Glomerular visceral epithelial cell (primary cell): ENCODE measurements around the gene CCNY.
A peak's percentile ranks its signal among the peaks of the same experiment; 100 is the strongest.

Source experiments
- DNase-seq: peaks from one replicate; pipeline ENCODE4 v3.0.0-alpha.2; 2016; ENCODE audit errors: extremely low spot score

CCNY gene

DNA sequence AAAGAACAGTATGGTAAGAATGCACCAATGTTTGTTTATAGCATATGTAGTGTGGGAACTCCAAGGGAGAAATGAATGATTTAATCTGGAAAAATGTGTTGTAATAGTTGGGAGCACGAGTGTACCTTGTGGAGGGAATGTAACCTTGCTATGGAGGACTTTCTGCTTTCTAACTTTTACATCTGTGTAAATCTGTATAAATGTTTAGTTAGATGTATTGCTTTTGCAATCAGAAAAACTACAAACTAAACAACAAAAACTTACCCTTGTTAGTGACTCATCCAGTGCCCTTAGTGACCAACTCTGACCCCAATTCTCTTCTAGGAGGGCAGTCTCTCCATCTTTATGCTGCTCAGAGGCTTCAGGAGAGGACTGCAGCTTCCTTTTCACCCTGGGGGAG, 89.3 kb downstream of the CCNY start:
- DNase-seq, result no peak

GRCh38 chr10:35426657-35427056, 90.3 kb downstream of the CCNY start:
- DNase-seq, result no peak

DNA sequence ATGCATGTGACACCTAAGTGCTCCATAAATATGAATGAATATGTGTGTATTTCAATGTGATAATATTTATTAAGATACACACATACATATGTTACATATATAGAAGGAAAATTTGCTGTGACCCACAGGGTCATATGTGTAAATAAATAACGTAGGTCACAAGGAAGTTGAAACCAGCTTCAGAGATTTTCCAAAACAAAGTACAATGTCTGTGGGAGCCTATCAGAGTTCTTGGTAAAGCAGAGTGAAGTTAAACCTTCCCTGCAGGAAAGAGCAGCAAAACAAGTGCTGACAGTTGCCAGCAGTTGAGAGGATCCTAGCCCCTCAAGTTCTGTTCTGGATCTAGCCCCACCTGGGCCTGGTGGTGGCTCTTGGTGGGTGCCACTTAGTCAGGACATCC, 91.2 kb downstream of the CCNY start:
- no peak for DNase-seq

DNA sequence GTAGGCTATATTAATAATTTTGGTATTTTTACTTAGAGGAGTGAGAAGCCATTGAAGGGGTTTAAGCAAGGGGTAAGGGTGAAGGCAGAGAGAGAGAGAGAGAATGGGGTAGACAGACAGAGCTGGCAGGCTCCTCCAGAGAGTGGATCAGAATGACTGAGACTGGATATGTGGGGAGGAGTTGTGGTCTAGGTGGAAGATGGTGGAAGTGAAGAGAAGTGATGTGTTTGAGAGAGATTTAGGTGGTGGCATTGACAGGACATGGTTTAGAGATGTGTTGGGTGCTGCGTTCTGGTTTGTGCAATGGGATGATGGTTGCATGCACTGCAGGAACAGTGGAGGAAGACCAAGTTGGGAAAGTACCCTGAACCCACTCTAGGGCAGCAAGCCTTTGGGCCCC, 92.2 kb downstream of the CCNY start:
- no peak for DNase-seq

DNA sequence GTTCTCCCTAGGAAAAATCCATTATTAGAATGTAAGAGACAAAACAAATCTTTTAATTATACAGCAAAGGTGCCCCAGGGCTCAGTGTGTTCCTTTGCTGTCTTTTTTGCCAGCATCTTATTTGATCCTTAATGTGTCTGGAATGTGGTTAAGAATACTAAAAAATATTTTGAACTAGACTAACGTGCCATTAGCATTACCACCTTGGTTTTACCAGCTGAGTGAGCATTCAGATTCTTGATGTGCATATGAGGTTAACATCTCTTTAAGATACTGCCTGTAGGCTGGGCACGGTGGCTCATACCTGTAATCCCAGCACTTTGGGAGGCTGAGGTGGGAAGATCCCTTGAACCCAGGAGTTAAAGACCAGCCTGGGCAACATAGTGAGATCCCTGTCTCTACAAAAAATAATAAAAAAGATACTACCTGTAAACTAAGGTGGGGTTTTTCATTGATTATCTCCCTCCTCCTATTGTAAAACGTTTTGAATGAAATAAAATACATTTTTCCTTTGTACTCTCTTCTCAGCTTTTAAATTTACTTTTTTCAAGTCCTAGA, 96.6 kb downstream of the CCNY start:
- DNase-seq, result peak; percentile 81

DNA sequence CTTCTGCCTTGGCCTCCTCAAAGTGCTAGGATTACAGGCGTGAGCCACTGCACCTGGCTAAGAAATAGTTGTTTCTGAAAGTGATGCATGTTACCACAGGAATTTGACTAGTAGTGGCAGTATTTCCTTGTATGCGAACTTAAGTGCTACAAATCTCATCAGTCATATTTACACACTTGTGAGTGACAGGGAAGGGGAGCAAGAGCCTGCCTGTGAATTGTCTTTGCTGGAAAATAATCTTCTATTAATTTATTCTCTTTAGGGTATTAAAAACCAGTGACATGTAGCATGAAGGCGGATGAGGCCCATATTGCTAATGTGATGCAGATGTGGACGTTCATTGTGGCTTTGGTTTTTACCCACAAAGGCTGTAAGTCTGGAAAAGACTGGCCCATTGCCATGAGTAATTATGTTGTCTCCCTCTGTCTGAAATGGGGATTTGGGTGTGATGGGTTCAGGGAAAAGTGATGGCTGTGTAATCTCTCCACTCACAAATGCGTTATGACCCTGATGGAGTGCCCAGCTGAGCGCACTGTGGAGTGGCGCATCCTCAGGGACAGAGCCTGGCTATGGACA, 97.6 kb downstream of the CCNY start:
- peak; percentile 95 for DNase-seq

GRCh38 chr10:35434533-35434932, 98.2 kb downstream of the CCNY start:
- DNase-seq, result no peak

- no peak for DNase-seq
These were observed 99.5 kb downstream of the CCNY start for GRCh38 chr10:35435824-35436223.

DNA sequence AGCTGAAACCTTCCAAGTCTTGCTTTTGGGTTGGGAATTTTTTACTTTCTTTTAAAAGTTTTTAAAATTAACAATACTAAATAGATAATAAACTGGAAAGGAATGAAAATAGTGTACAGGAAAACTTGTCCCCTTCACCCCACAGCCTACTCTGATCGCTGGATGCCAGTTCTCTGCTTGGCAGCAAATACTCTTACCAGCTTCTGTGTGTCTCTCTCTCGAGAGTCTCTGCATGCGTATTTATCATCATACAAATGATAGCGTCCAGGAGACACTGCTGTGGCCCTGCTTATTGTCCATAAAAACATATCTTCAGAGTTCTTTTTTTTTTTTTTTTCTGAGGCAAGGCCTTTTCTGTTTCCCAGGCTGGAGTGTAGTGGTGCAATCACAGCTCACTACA, 101.5 kb downstream of the CCNY start:
- no peak for DNase-seq

- no peak for DNase-seq
These were observed 102.6 kb downstream of the CCNY start for GRCh38 chr10:35438718-35439571.

GRCh38 chr10:35440016-35440415, 103.7 kb downstream of the CCNY start:
- DNase-seq, result no peak

DNA sequence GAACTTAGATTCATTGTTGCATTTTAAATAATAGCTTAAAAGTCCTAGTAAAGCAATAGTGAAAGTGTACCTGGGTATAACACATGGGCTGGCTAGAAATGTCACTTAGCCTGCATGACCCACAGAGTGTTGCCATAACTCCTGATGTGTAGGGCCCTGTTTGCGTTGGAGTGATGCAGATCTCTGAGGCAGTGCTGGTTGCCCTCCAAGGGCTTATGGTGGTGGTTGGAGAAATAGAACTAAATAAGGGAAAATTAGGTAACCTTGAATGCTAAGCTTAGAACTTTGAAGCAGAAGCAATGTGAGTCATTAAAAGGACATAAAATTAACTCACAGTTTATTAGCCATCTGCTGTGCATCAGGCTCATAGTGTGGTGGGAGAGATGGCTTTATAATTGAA, 105.7 kb downstream of the CCNY start:
- DNase-seq, result no peak

- DNase-seq, result no peak
These were observed 106.3 kb downstream of the CCNY start for GRCh38 chr10:35442592-35442991.

GRCh38 chr10:35443858-35444257, 107.5 kb downstream of the CCNY start:
- DNase-seq, result no peak

DNA sequence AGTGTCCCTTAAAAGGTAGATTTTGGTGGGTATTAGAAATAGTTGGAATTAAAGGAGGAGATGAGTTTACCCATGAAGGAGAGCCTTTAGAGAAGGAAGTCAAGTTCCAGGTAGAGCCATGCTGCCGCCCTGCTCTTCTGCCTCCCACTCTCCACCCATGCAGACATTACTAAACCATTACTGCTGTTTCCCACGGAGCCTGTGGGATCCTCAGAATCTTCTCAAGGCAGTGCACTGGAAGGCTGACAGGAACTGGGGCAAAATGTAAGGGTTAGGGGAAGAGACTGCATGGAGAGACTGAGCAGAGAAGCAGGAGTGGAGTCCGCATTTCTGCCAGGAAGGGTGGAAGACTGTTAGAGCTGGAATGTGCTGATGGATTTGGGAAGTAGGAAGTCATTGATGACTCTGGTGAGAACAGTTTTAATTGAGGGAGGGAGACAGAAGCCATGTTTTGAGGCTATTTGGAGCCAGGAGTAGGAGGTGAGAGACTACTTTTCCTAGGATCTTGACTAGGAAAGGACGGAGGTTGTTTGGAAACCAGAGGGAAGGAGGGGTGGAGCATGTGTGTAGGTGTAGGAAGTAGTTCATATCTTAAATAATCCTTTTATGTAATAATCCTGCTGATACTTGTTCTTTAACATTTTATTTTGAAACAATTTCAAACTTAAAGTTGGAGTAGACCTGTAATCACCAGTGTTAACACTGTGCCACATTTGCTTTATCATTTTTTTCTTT, 109.0 kb downstream of the CCNY start:
- DNase-seq, result no peak

DNA sequence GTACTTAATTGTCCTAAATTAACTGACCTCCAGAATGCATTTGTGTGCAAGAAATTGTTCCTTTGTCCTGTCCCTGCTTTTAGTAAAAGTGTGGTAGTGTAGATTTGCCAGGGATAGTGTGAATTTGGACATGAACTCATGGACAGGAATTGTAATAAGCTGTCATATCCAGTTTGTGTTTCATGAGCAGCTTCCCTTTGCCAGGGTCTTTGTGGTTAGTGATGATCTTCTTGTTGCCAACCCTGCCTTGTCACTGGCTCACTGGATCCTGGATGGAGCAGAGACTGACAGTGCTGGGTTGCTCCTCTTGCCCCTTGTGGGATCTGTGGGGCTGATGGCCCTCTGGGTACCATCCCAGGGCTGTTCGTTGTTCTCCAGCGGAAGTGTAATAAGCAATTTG, 110.1 kb downstream of the CCNY start:
- DNase-seq, result peak; percentile 29

GRCh38 chr10:35447693-35448407, 111.5 kb downstream of the CCNY start:
- peak; percentile 64 for DNase-seq

DNA sequence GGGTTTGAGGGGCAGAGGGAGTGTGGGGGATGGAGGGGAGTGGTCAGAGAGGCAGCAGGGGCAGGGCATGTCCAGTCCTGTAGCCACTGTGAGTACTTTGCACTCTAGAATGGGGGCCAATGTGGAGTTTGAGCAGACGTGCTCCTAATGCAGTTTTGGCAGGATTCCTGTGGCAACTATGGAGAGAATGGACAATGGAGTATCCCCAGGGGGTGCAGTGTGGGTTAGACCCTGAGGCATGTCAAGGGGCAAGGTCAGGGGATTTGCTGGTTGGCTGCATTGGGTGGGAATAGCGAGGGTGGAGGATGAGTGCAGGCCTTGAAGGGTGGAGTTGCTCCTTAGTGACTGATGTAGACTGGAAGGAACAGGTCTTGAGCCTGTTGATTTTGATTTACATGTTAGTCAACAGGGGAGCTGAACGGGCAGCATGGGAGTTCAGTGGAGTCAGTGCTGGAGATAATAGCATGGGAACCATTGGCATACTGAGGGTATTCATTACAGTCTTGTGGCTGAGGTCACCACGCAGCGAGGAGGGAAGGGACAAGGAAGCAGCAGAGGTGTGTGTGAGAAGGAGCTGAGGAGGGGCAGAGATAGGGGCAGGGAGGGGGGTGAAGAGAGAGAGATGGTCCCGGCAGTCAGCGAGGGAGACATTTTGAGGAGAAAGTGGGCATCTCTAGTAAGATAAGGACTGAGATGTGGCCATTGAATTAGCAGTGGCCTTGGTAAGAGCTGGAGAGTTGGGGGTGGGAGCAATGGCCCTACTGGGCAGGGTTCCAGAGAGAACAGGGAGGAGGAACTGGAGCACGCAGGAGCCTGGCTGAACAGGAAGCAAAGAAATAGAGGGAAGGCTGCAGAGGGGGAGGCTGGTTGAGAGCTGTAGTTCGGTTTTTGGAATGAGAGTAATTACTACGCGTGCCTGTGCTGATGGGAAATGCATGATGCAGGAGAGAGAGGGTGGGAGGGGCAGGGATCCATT, 112.7 kb downstream of the CCNY start:
- peak; percentile 40 for DNase-seq

GRCh38 chr10:35449944-35450343, 113.6 kb downstream of the CCNY start:
- no peak for DNase-seq

DNA sequence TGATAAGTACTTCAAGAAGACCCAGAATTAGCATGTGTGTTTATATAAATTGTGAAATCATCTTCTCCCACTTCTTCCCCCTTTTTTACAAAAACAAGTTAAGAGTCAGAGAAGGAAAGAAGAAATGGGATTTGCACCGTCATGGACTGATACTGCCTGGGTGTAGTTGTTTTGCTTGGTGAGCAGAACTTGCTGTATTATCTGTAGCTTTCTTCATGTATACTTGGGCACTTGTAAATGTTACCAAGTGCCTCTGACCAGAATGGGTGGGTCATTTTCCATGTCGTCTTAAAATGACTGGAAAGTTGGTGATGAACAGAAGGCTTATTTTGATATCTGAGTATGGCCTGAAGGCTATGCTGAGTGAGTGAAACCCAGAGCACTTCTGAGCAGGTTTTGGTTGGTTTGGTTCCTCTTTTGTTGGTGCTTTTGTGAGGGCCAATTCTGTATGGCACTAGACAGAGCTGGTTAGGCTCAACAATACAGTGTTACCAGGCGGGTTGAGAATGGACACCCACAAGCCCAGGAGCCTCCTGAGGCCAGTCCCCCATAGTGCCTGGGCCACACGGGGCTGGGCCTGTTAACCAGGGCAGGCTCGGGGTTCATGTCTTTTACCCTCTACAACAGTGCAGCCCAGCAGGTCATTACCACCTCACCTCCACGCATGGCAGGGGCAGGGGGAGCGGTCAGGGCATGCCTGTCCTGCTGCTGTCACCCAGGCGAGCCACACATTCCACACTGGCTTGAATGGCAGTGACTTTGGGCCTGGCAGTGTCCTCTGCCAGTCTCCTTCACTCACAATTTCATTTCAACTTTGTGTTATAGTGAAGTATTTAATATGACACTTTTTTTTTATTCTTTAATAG, 115.1 kb downstream of the CCNY start:
- no peak for DNase-seq
